NOMO-1 treated with dmso at 0.1 percent for 144 hours (cell line): ENCODE data around the gene TTLL11.

Experiments used
- DNase-seq: peaks from one replicate; lab custom pipeline; 2025; ENCODE audit not compliant: unreplicated experiment; lab: John Stamatoyannopoulos, UW

Gene TTLL11

GRCh38 chr9:122053567-122054350 is 39.3 kb downstream of the TTLL11 start:
- no peak for DNase-seq

- no peak for DNase-seq
Measured at GRCh38 chr9:122053064-122053463, 40.0 kb downstream of the TTLL11 start.

GRCh38 chr9:122051351-122052321 is 41.5 kb downstream of the TTLL11 start:
- DNase-seq, result no peak

GRCh38 chr9:122050167-122050566 is 42.9 kb downstream of the TTLL11 start:
- no peak for DNase-seq

- DNase-seq, result no peak
Measured at GRCh38 chr9:122042056-122042455, 51.1 kb downstream of the TTLL11 start.

GRCh38 chr9:122040561-122041242 is 52.4 kb downstream of the TTLL11 start:
- DNase-seq, result no peak

GRCh38 chr9:122039234-122039633 is 53.9 kb downstream of the TTLL11 start:
- no peak for DNase-seq

- no peak for DNase-seq
Measured at GRCh38 chr9:122036988-122037387, 56.1 kb downstream of the TTLL11 start.

GRCh38 chr9:122036408-122036807 is 56.7 kb downstream of the TTLL11 start:
- DNase-seq, result no peak

- DNase-seq, result no peak
Measured at GRCh38 chr9:122033775-122034373, 59.2 kb downstream of the TTLL11 start.

GRCh38 chr9:122032346-122032745 is 60.8 kb downstream of the TTLL11 start:
- DNase-seq, result no peak

GRCh38 chr9:122031776-122032175 is 61.3 kb downstream of the TTLL11 start:
- no peak for DNase-seq

GRCh38 chr9:122031157-122031556 is 62.0 kb downstream of the TTLL11 start:
- DNase-seq, result no peak

- no peak for DNase-seq
Measured at GRCh38 chr9:122030357-122030756, 62.8 kb downstream of the TTLL11 start.

GRCh38 chr9:122029898-122030297 is 63.2 kb downstream of the TTLL11 start:
- DNase-seq, result no peak

- DNase-seq, result no peak
Measured at GRCh38 chr9:122028089-122028488, 65.0 kb downstream of the TTLL11 start.

- DNase-seq, result no peak
Measured at GRCh38 chr9:122020398-122020797, 72.7 kb downstream of the TTLL11 start.

GRCh38 chr9:122016744-122017143 is 76.4 kb downstream of the TTLL11 start:
- DNase-seq, result no peak

- no peak for DNase-seq
Measured at GRCh38 chr9:122016309-122016708, 76.8 kb downstream of the TTLL11 start.

- no peak for DNase-seq
Measured at GRCh38 chr9:122015170-122015821, 77.8 kb downstream of the TTLL11 start.
